ENCODE measurements around the gene FAIM2.
A peak's percentile ranks its signal among the peaks of the same experiment; 100 is the strongest.

The FAIM2 gene

DNA sequence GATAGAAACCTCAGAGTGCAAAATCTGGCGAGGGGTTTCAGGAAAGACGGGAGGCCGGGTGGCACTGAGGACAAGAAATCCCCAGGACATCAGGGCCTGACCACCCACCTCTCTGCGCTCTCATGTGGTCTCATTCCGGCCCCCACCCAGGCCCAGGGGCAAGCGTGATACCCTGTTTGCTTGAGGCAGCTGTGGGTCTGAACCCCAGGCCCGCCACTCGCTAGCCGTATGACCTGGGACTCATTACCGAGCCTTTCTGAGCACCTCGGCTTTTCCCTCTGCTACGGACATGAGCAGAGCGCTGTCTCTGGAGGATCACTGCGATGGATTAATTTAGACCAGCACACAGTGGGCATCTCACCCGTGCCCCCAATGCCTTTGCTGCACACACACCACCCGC, 35.3 kb downstream of the FAIM2 start:
- Histone ChIP-seq H2AFZ (ENCODE audit: low read depth, low read length) (no peak overlapping the region), H3K9me3 (ENCODE audit: insufficient read depth, low read length, severe bottlenecking) (no peaks in the 10 kb centered on the region), H3K4me3 (ENCODE audit: low read depth in 1 of 2, low read length in 2 of 2) (no peak overlapping the region), H3K27me3 (ENCODE audit: insufficient read depth, low read length, poor library complexity) (no peaks in the 10 kb centered on the region), H4K20me1 (ENCODE audit: insufficient read depth, low read length) (no peaks in the 10 kb centered on the region; the same call in 1 of the 2 replicates), H3K27ac (ENCODE audit: low read length) (no peak overlapping the region), H3K4me1 (ENCODE audit: insufficient read depth, low read length) (no peaks in the 10 kb centered on the region), H3K9ac (ENCODE audit: low read depth, low read length) (no peak overlapping the region), H3K79me2 (ENCODE audit: insufficient read depth, low read length) (no peaks in the 10 kb centered on the region), H3K4me2 (ENCODE audit: insufficient read depth, low read length) (no peak overlapping the region), H3K36me3 (ENCODE audit: insufficient read depth, low read length) (no peaks in the 10 kb centered on the region)
- ATAC-seq (ENCODE audit: insufficient read depth, low read depth) = no peak
- TF ChIP-seq EZH2 (IDR thresholded peaks at IDR 0.05; ENCODE audit: borderline replicate concordance, low read depth, low read length, severe bottlenecking) (no peak), CTCF (IDR thresholded peaks at IDR 0.05; ENCODE audit: borderline replicate concordance, extremely low read depth, low read length, poor library complexity, severe bottlenecking) (no peak)
- DNase-seq = no peak

- H2AFZ ChIP-seq (ENCODE audit: low read depth, low read length) = no peak overlapping the region
- H3K4me3 ChIP-seq (ENCODE audit: low read depth in 1 of 2, low read length in 2 of 2) = no peak overlapping the region
- H3K9me3 ChIP-seq (ENCODE audit: insufficient read depth, low read length, severe bottlenecking) = no peaks in the 10 kb centered on the region
- no peaks in the 10 kb centered on the region for H3K4me1 ChIP-seq (ENCODE audit: insufficient read depth, low read length)
- no peaks in the 10 kb centered on the region for H3K79me2 ChIP-seq (ENCODE audit: insufficient read depth, low read length)
- H4K20me1 ChIP-seq (ENCODE audit: insufficient read depth, low read length) = no peaks in the 10 kb centered on the region; the same call in 1 of the 2 replicates
- no peak for DNase-seq
- no peaks in the 10 kb centered on the region for H3K27me3 ChIP-seq (ENCODE audit: insufficient read depth, low read length, poor library complexity)
- H3K4me2 ChIP-seq (ENCODE audit: insufficient read depth, low read length) = no peak overlapping the region
- TF ChIP-seq EZH2 (IDR thresholded peaks at IDR 0.05; ENCODE audit: borderline replicate concordance, low read depth, low read length, severe bottlenecking) (no peak), CTCF (IDR thresholded peaks at IDR 0.05; ENCODE audit: borderline replicate concordance, extremely low read depth, low read length, poor library complexity, severe bottlenecking) (no peak)
- H3K27ac ChIP-seq (ENCODE audit: low read length) = no peak overlapping the region
- H3K36me3 ChIP-seq (ENCODE audit: insufficient read depth, low read length) = no peaks in the 10 kb centered on the region
- ATAC-seq (ENCODE audit: insufficient read depth, low read depth) = no peak
- H3K9ac ChIP-seq (ENCODE audit: low read depth, low read length) = no peak overlapping the region
Observed at GRCh38 chr12:49867570-49868341, 35.9 kb downstream of the FAIM2 start.

GRCh38 chr12:49866859-49867569, 36.7 kb downstream of the FAIM2 start:
- TF ChIP-seq EZH2 (IDR thresholded peaks at IDR 0.05; ENCODE audit: borderline replicate concordance, low read depth, low read length, severe bottlenecking) (no peak), CTCF (IDR thresholded peaks at IDR 0.05; ENCODE audit: borderline replicate concordance, extremely low read depth, low read length, poor library complexity, severe bottlenecking) (peak; percentile 97)
- Histone ChIP-seq H3K79me2 (ENCODE audit: insufficient read depth, low read length) (no peaks in the 10 kb centered on the region), H3K4me1 (ENCODE audit: insufficient read depth, low read length) (no peaks in the 10 kb centered on the region), H3K4me3 (ENCODE audit: low read depth in 1 of 2, low read length in 2 of 2) (no peak overlapping the region), H3K27me3 (ENCODE audit: insufficient read depth, low read length, poor library complexity) (no peaks in the 10 kb centered on the region), H3K9me3 (ENCODE audit: insufficient read depth, low read length, severe bottlenecking) (no peaks in the 10 kb centered on the region), H2AFZ (ENCODE audit: low read depth, low read length) (peak overlapping the region; percentile 66), H4K20me1 (ENCODE audit: insufficient read depth, low read length) (no peaks in the 10 kb centered on the region; the same call in 1 of the 2 replicates), H3K27ac (ENCODE audit: low read length) (no peak overlapping the region), H3K9ac (ENCODE audit: low read depth, low read length) (no peak overlapping the region), H3K36me3 (ENCODE audit: insufficient read depth, low read length) (no peaks in the 10 kb centered on the region), H3K4me2 (ENCODE audit: insufficient read depth, low read length) (no peak overlapping the region)
- peak; percentile 78 for DNase-seq
- peak; percentile 92 for ATAC-seq (ENCODE audit: insufficient read depth, low read depth)
